A549 (cell line): ENCODE data around the gene BIRC5. TPM values are rescaled to one million over a fixed set of nuclear protein-coding genes. Genes with fewer than 3 reads are reported as not detected.
A peak's percentile ranks its signal among the peaks of the same experiment; 100 is the strongest.

Experiments
- ATAC-seq, 2 experiments: fragments of 200-7000 bp in 1 of 2; fragments of >200 bp in 1 of 2; cut with Nextera tagmentation in 1 of 2; cut with Tn5 transposase in 1 of 2; 3 replicates each; pipeline versions ENCODE4 v1.8.0 to v1.9.1; 2018 to 2020; ENCODE audit warnings: mild to moderate bottlenecking in 1 of 2, moderate library complexity in 1 of 2
- CTCF ChIA-PET: fragments of 300-600 bp; sonication (Branson Sonifier 250); formaldehyde crosslinking; extraction: SDS; loops from one replicate; lab custom pipeline; 2021; ENCODE audit warnings: antibody characterized with exemption, inconsistent platforms; lab: Yijun Ruan, JAX
- POLR2A ChIA-PET: fragments of 350-600 bp; formaldehyde crosslinking; extraction: SDS; loops from one replicate; lab custom pipeline; 2021; ENCODE audit warnings: antibody characterized with exemption, inconsistent platforms; lab: Yijun Ruan, JAX
- DNase-seq, 2 experiments: peaks; one replicate each; pipeline versions ENCODE4 v3.0.0 to v3.0.0-alpha.2; 2011 to 2016; ENCODE audit warnings: low read depth in 1 of 2, low spot score in 1 of 2
- FAIRE-seq: peaks from 2 replicates; lab custom pipeline; 2011; peaks lifted over from hg19 to GRCh38; lab: Jason Lieb, UNC
- H3K27ac ChIP-seq, 2 experiments: fragments of >200 bp; sonication (Bioruptor Twin); formaldehyde crosslinking; 3 replicates each; pipeline ENCODE4 v1.5.1; 2016 to 2017
- H3K4me1 ChIP-seq: fragments of >200 bp; sonication (Bioruptor Twin); formaldehyde crosslinking; 3 replicates; pipeline ENCODE4 v1.6.1; 2016
- H3K4me2 ChIP-seq: fragments of >200 bp; sonication (Bioruptor Twin); formaldehyde crosslinking; 3 replicates; pipeline ENCODE4 v1.6.1; 2016
- H3K4me3 ChIP-seq: fragments of >200 bp; sonication (Bioruptor Twin); formaldehyde crosslinking; 3 replicates; pipeline ENCODE4 v1.5.1; 2016
- H3K9me3 ChIP-seq: fragments of >200 bp; sonication (Bioruptor Twin); formaldehyde crosslinking; 3 replicates; pipeline ENCODE4 v1.6.1; 2016
- ATOH8 ChIP-seq: fragments of 250-450 bp; sonication (Bioruptor Pico); IDR thresholded peaks from 2 replicates; pipeline ENCODE4 v1.5.0; 2020; ENCODE audit warnings: low read depth, mild to moderate bottlenecking, moderate library complexity
- BCL3 ChIP-seq: fragments of >200 bp; sonication (Bioruptor Twin); formaldehyde crosslinking; IDR thresholded peaks from 3 replicates; pipeline ENCODE4 v1.6.1; 2016
- BHLHE40 ChIP-seq: IDR thresholded peaks from 2 replicates; pipeline ENCODE4 v1.6.1; 2012; ENCODE audit warnings: low read depth, low read length, inconsistent platforms
- CEBPB ChIP-seq, 2 experiments: fragments of >200 bp in 1 of 2; sonication (Bioruptor Twin) in 1 of 2; formaldehyde crosslinking in 1 of 2; IDR thresholded peaks; 2 replicates each; pipeline ENCODE4 v1.6.1; 2012 to 2016
- CHD2 ChIP-seq: fragments of 150-350 bp; IDR thresholded peaks from 2 replicates; pipeline ENCODE4 v1.6.1; 2014; ENCODE audit warnings: low read length; ENCODE audit not compliant: partially characterized antibody
- EHMT2 ChIP-seq: fragments of 200-600 bp; sonication (generic); IDR thresholded peaks from 2 replicates; pipeline ENCODE4 v1.6.1; 2016; ENCODE audit warnings: antibody characterized with exemption, low read depth, mild to moderate bottlenecking, moderate library complexity
- EP300 ChIP-seq, 2 experiments: fragments of >200 bp; sonication (Bioruptor Twin); formaldehyde crosslinking; IDR thresholded peaks; 2 replicates in 1 of 2; 3 replicates in 1 of 2; pipeline ENCODE4 v1.6.1; 2016 to 2017
- FOSL2 ChIP-seq, 2 experiments: fragments of 450-650 bp in 1 of 2; fragments of >200 bp in 1 of 2; sonication (Bioruptor Twin) in 1 of 2; formaldehyde crosslinking; IDR thresholded peaks; 2 replicates each; pipeline versions ENCODE4 v1.5.0 to v1.6.1; 2016 to 2020; ENCODE audit warnings: mild to moderate bottlenecking in 1 of 2, moderate library complexity in 1 of 2
- HMGXB4 ChIP-seq: fragments of 250-450 bp; sonication (Bioruptor Pico); IDR thresholded peaks from 2 replicates; pipeline ENCODE4 v1.5.0; 2021; ENCODE audit warnings: mild to moderate bottlenecking, moderate library complexity, borderline replicate concordance
- HOXB13 ChIP-seq: fragments of 250-450 bp; sonication (Bioruptor Pico); IDR thresholded peaks from 2 replicates; pipeline ENCODE4 v1.5.0; 2020; ENCODE audit warnings: low read depth, mild to moderate bottlenecking, moderate library complexity
- MAZ ChIP-seq: fragments of 150-350 bp; IDR thresholded peaks from 2 replicates; pipeline ENCODE4 v1.6.1; 2014; ENCODE audit warnings: antibody characterized with exemption, low read depth, low read length, borderline replicate concordance
- PBX3 ChIP-seq: IDR thresholded peaks from 2 replicates; pipeline ENCODE4 v1.6.1; 2012
- PHF8 ChIP-seq: fragments of 200-600 bp; sonication (generic); IDR thresholded peaks from 2 replicates; pipeline ENCODE4 v1.6.1; 2016; ENCODE audit warnings: low read depth, mild to moderate bottlenecking, antibody characterized with exemption, moderate library complexity, borderline replicate concordance
- POLR2AphosphoS2 ChIP-seq: conservative IDR thresholded peaks from 2 replicates; pipeline ENCODE4 v1.6.1; 2012; ENCODE audit warnings: low read length, improper control_type of control experiment, inconsistent platforms
- RCOR1 ChIP-seq: fragments of 150-350 bp; IDR thresholded peaks from 2 replicates; pipeline ENCODE4 v1.6.1; 2014; ENCODE audit warnings: antibody characterized with exemption, low read length, low read depth
- SMC3 ChIP-seq: fragments of >200 bp; sonication (Bioruptor Twin); formaldehyde crosslinking; IDR thresholded peaks from 3 replicates; pipeline ENCODE4 v1.6.1; 2018; ENCODE audit warnings: inconsistent platforms
- ZC3H11A ChIP-seq: fragments of 450-650 bp; IDR thresholded peaks from 2 replicates; pipeline ENCODE4 v1.6.1; 2014; ENCODE audit warnings: antibody characterized with exemption, mild to moderate bottlenecking
- ZSCAN20 ChIP-seq: fragments of 250-450 bp; sonication (Bioruptor Pico); IDR thresholded peaks from 2 replicates; pipeline ENCODE4 v1.8.0; 2022; ENCODE audit warnings: mild to moderate bottlenecking, moderate library complexity
- WGBS: methylation state at CpG from one replicate; pipeline ENCODE4 v1.1.6; 2017; ENCODE audit errors: missing lambda C conversion rate; 5-methylcytosine and 5-hydroxymethylcytosine counted together
- polyA plus RNA-seq, 4 experiments: library from polyadenylated mRNA; depleted of rRNA in 3 of 4; stranded (reverse); fragments of >200 nt; fragmentation: RNase III in 1 of 4; extraction: RNeasy Plus Mini Kit Qiagen cat#74134 plus additional on column Dnase treatment in 1 of 4; gene quantifications; 2 replicates in 3 of 4; 3 replicates in 1 of 4; pipeline ENCODE4 v1.2.3, GENCODE V29; 2011 to 2017

The BIRC5 gene
- polyA plus RNA-seq, 2 of the 4 experiments (the other 2 are of a cell fraction) = 51.9 to 109 TPM

GRCh38 chr17:78268191-78268874 is 54.3 kb downstream of the BIRC5 start (continued):
- TF ChIP-seq SMC3 = no peak
- no peak for TF ChIP-seq ZC3H11A
- TF ChIP-seq BCL3 = no peak
- no peak for TF ChIP-seq POLR2AphosphoS2
- TF ChIP-seq PHF8 = no peak
- TF ChIP-seq EP300 (IDR thresholded peaks at IDR 0.05) = no peak

- H3K9me3 ChIP-seq = no peaks in the 10 kb centered on the region; the same call in 2 of the 3 replicates
- peak overlapping the region; percentile 35 to 76; a peak in 3 of 6 replicates for H3K27ac ChIP-seq
- 61% methylated on average over 24 of the region's 34 CpGs for WGBS
- TF ChIP-seq HOXB13 (no peak), MAZ (no peak), RCOR1 (no peak), BHLHE40 (no peak), CHD2 (no peak), EHMT2 (no peak), BCL3 (no peak), HMGXB4 (no peak), CEBPB (IDR thresholded peaks at IDR 0.05) (no peak), PBX3 (no peak), FOSL2 (IDR thresholded peaks at IDR 0.05) (no peak), FOSL2 (CRISPR knock-in tag; IDR thresholded peaks at IDR 0.05) (no peak), ATOH8 (CRISPR knock-in tag) (no peak), ZSCAN20 (no peak)
- TF ChIP-seq, all 56 proteins: peak for 0
- no peak overlapping the region for H3K4me3 ChIP-seq
- peak in 1 of 2 experiments; percentile 43 for DNase-seq
- peaks cover 41% of the 10 kb centered on the region for H3K4me1 ChIP-seq
- no peak for FAIRE-seq
- peak overlapping the region; percentile 39 for H3K4me2 ChIP-seq
- POLR2A ChIA-PET = interaction anchor here (1.1 kb wide), 1 partner anchor 45 kb away, joined by 7 read pairs; no protein-coding TSS in a partner anchor
- ATAC-seq = peak in 1 of 2 experiments; percentile 21; a peak in 3 of 6 replicates
- CTCF ChIA-PET = interaction anchor here (0.6 to 4.3 kb wide), 12 partner anchors 10 to 439 kb away, joined by 3 to 29 read pairs (median 4); no protein-coding TSS in a partner anchor
Observed at GRCh38 chr17:78268951-78269905, 55.2 kb downstream of the BIRC5 start.
